CD1c-positive myeloid dendritic cell (primary cell): ENCODE results near the gene CROCC.
A peak's percentile ranks its signal among the peaks of the same experiment; 100 is the strongest.
"Not testable (repeated sequence)": the region's sequence is repeated elsewhere in the genome, so short reads cannot be mapped to it uniquely, and the experiment has no call there.

Source experiments
- DNase-seq: peaks from one replicate; pipeline ENCODE4 v3.0.0-alpha.2; 2016; ENCODE audit errors: extremely low spot score

The CROCC gene

DNA sequence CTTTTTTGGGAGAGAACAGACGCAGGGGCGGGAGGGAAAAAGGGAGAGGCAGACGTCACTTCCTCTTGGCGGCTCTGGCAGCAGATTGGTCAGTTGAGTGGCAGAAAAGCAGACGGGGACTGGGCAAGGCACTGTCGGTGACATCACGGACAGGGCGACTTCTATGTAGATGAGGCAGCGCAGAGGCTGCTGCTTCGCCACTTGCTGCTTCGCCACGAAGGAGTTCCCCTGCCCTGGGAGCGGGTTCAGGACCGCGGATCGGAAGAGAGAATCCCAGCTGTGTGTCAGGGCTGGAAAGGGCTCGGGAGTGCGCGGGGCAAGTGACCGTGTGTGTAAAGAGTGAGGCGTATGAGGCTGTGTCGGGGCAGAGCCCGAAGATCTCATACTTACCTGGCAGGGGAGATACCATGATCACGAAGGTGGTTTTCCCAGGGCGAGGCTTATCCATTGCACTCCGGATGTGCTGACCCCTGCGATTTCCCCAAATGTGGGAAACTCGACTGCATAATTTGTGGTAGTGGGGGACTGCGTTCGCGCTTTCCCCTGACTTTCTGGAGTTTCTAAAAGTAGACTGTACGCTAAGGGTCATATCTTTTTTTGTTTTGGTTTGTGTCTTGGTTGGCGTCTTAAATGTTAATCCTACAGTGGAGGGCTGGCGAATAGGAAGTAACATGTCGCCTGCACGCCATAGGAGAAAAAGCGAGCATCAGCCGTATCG is 26.0 kb upstream of the CROCC start, which contains the start of gene RNU1-2:
TSS of gene RNU1-2 (plus strand) at position 383 of the 718 bp plus-strand sequence.
- DNase-seq, result peak; percentile 94

DNA sequence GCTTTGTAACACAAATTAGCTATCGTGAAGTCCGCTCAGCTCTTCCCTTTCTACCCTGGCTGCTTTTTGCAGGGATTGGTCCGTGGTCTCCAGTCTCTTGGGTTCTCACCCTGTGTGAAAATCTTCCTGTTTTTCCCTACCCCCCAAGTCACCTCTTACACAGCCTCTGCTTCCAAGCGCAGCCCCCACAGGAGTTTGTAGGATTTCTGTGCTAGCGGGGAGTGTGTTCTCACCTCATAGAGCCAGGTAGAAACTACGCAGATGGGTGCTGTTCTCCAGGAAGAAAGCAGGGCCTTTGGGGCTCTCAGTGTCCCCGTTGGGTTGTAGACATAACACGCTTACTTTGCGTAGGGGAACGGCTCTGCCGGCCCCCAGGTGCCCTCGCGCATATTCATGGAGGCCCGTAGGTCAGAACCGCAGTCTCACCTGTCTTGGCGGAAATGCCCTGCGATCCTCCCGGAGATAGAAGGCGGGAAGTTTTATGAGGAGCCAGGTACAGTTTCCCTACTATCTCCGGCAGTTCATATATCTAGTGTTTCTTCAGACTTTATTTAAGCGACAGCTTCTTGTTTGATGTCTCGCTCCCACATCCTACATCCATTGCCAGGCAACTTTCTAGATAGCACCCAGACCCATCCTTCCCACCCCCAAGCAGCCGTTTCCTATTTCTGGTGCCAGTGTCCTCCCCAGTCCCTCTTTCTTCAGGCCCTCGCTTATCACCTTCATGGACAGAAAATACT is 25.2 kb upstream of the CROCC start:
- peak; percentile 77 for DNase-seq

DNA sequence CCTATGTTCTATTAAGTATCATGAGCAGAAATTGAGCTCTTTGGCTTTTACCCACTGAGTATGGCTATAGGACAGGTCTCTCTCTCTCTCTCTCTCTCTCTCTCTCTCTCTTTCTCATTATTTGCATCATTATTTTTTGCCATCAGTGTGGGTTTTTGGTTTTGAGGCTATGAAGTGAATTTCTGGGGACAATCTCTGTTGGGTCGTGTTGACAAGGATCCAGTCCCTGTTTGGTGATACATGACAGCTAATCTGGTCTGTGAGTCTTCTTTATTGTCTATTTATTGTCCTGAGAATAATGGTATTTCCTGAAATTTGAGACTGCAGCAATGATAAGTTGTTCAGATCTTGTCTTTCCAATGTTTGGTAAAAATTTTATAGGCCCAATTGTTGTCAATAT is 24.1 kb upstream of the CROCC start:
- DNase-seq, result not testable (repeated sequence)

GRCh38 chr1:16898298-16898697 is 23.4 kb upstream of the CROCC start:
- not testable (repeated sequence) for DNase-seq

DNA sequence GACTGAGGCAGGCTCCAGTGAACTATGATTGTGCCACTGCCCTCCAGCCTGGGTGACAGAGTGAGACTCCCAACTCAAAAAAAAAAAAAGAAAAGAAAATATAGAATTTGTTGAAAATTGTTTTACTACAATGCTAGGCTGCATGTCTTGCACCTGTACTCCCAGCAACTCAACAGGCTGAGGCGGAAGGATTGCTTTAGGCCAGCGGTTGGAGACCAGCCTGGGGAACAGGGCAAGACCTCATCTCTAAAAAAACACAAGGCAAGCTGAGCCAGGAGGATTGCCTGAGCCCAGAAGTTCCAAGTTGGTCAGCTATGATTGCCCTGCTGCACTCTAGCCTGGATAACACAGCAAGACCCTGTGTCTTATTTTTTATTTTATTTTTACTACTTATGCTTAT is 22.7 kb upstream of the CROCC start:
- DNase-seq, result not testable (repeated sequence)

GRCh38 chr1:16900751-16901150 is 21.0 kb upstream of the CROCC start:
- no peak for DNase-seq

DNA sequence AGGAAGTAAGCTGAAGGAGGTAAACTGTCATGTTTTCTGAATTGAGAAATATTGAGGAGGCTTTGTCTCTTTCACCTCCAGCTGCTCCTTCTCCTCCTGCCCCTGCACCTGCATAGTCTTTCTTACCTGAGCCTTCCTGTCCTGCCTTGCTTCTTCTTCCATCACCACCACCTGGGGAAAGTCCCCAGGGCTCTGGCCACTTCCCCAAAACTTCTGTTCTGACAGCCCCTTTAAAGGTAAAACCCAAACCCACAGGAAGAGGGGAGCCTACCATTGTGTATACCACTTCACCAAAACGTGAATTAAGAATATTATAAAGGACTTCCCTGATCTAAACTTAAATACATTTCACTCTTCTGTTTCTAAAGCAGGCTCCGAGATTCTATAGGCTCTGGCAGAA is 20.4 kb upstream of the CROCC start:
- not testable (repeated sequence) for DNase-seq

DNA sequence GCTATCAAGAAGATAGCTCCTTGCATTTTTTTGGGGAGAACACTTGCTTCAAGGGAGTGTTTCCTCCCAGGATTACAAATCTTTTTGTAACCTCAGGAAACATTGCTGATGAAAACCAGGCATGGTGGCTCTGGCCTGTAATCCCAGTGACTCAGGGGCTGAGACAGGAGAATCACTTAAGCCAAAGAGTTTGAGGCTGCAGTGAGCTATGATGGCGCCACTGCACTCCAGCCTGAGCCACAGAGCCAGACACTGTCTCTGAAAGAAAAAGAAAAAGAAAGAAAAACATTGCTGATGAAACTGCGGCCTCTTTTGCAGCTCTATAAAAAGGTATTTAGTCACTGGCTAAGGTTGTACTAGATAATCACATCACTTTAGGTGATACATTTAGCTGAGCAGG is 18.7 kb upstream of the CROCC start:
- DNase-seq, result no peak

DNA sequence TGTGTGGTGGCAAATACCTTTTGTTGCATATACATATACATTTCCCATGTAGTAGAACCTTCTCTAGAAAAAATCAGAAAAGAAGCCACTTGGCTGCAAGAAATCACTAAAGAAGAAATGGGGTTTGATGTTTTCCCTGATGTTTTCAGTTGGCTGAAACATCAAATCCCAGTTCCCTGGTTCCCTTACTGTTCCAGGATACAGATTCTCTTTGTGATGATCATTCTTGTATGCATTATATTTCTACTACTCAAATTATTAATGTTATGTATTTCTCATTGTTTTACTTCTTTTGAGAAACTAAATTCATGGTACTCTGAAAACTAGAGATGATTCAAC is 18.3 kb upstream of the CROCC start:
- DNase-seq, result no peak

DNA sequence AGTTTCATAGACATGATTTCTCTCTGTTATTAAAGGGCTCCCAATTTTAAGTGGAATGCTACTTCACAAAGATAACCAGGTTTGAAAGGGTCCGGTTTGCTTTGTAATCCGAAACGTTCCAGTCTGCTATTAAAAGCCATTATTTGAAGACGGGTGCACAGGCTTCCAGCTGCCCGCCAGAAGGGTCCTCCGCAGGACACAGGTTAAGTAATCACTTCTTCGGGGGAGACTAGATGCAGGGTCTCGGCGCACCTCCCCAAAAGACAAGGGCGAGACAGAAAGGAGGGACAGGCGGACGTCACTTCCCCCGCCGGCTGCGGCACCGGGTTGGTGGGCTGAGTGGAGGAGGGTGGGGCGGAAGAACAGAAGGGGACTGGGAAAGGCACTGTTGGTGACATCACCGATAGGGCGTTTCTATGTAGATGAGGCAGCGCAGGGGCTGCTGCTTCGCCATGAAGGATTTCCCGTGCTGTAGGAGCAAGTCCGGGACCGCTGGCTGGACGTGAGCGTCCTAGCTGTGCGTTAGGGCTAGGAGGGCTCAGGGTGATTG is 17.1 kb upstream of the CROCC start:
- peak; percentile 97 for DNase-seq

- DNase-seq, result peak; percentile 71
Measured at GRCh38 chr1:16905110-16905867, 16.4 kb upstream of the CROCC start.

DNA sequence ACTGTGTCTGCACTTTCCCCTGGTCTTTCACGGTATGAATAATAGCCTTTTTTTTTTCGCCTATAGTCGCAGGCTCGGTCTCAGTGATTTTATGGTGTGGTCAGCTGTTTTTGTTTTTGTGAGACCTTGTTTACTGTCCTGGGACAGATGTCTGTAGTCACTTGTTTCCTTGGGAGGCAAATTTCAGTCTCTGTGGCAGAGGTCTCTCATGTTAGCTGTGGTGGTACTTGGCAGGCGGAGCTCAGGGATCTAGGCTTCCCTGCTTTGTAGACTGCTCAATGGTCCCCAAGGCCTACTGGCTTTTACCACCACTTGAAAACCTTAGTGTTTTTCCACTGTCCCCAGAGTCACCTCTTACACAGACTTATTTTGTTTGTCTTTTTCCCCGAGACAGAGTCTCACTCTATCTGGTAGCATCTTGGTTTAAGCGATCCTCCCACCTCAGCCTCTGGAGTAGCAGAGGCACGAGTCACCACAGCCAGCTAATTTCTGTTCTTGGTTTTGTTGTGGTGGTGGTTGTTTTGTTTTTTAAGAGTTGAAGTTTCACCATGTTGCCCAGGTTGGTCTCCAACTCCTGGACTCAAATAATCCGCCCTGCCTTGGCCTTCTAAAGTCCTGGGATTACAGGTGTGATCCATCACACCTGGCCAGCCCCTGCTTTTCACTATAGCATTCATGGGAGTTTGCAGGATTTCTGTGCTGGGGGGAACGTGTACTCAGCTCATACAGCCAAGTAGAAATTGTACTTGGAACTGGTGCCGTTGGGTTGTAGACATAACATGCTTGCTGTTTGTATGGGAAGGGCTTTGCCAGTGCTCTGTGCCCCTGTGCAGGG is 15.6 kb upstream of the CROCC start:
- peak; percentile 15 for DNase-seq

DNA sequence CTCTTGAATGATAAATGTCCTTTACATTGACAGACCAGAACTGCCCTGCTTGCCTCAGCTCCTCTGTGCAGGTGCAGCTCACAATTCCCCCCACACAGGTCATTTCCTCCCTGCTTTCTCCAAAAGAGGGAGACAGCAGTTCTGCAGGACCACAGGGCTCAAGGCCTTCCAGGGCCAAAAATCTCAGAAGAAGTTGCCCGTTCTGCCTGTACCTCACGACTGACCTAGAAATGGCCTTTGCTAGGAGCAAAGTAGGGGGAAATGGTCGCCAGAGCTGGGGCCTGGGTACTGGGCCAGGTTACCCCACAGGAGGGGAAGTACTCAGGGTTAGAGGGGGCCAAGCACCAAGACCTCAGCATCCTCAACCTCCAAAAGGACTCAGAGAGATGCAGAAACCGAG is 14.9 kb upstream of the CROCC start:
- DNase-seq, result no peak

- DNase-seq, result no peak
Measured at GRCh38 chr1:16907870-16908758, 13.6 kb upstream of the CROCC start.

- DNase-seq, result not testable (repeated sequence)
Measured at GRCh38 chr1:16911851-16912721, 9.6 kb upstream of the CROCC start.

DNA sequence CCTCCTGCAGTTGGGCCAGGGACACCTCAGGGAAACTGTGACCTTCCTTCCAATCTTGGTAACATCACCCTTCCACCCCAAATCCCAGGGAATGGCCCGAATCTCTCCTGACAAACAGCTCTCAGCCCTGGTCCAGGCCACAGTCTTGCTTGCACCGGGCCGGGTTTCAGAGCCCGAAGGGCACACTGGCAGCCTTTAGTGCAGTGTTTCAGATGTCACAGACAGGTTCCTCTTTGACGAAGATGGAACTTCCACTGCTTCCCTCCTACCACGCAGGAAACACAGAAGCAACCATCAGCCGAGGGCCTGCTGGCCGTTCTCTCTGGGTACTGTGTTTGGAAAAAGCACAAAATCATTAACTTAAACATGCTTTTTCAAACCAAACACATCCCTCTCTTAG is 9.0 kb upstream of the CROCC start:
- DNase-seq, result peak; percentile 51

GRCh38 chr1:16913181-16913832 is 8.4 kb upstream of the CROCC start:
- DNase-seq, result no peak

DNA sequence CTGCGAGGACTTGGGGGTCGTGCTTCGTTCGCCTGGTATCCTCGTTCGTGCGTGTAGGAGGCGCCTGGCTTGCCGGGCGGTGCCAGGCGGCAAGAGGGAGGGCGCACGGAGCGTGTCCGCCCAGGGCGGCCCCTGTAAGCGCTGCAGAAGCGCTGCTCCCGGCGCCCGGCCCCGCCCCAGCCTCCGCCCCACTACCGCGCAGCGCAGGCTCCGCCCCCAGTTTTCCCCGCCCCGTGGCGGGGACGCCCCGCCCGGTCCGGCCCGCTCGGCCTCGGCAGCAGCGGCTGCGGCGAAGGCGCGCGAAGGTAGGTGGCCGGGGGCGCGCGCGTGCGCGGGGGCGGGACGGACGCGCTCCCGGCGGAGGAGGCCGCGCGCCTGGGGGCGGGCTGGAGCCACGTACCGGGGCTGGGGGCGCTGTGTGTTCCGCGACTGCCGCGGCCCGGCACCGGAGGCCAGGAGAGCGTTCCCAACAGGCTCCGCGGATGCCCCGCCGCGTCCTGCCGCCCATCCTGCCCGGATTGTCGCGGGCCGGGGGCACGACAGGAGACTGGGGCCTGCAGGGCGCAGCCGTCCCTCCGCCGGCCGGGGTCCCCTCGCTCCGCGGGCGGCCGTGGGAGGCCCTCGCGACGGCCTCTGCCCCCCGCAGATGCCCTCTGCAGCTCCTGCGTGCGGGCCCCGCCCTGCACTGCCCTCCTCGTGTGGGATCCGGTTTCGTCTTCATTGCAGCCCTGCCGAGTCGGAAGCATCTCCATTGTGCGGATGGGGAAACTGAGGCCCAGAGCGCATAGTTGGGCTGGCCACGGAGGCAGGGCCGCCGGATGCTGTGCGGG is 7.7 kb upstream of the CROCC start:
- peak; percentile 93 for DNase-seq
